Hematopoietic multipotent progenitor cell treated with erythropoietin and hydrocortisone succinate and interleukin-3 and kit ligand, for 4 days (in vitro differentiated cells): ENCODE results near the gene IMMP2L.
A peak's percentile ranks its signal among the peaks of the same experiment; 100 is the strongest.

Source experiments
- DNase-seq: peaks from one replicate; pipeline ENCODE4 v3.0.0-alpha.2; 2015

IMMP2L gene

GRCh38 chr7:111138193-111138569 lies 424.1 kb downstream of the IMMP2L start:
- peak; percentile 69 for DNase-seq

GRCh38 chr7:111137296-111138192 lies 424.7 kb downstream of the IMMP2L start:
- DNase-seq, result no peak

GRCh38 chr7:111132833-111133232 lies 429.5 kb downstream of the IMMP2L start:
- no peak for DNase-seq

- no peak for DNase-seq
Measured at GRCh38 chr7:111129435-111129834, 432.9 kb downstream of the IMMP2L start.

GRCh38 chr7:111126987-111127386 lies 435.3 kb downstream of the IMMP2L start:
- DNase-seq, result peak; percentile 25

- DNase-seq, result no peak
Measured at GRCh38 chr7:111115966-111116365, 446.3 kb downstream of the IMMP2L start.

- no peak for DNase-seq
Measured at GRCh38 chr7:111113263-111114017, 448.9 kb downstream of the IMMP2L start.

- no peak for DNase-seq
Measured at GRCh38 chr7:111112439-111112838, 449.9 kb downstream of the IMMP2L start.

- no peak for DNase-seq
Measured at GRCh38 chr7:111108496-111108895, 453.8 kb downstream of the IMMP2L start.

- DNase-seq, result no peak
Measured at GRCh38 chr7:111108000-111108399, 454.3 kb downstream of the IMMP2L start.

GRCh38 chr7:111107579-111107978 lies 454.7 kb downstream of the IMMP2L start:
- no peak for DNase-seq

GRCh38 chr7:111105269-111105668 lies 457.0 kb downstream of the IMMP2L start:
- DNase-seq, result no peak

- DNase-seq, result no peak
Measured at GRCh38 chr7:111104710-111105109, 457.6 kb downstream of the IMMP2L start.

GRCh38 chr7:111103678-111104274 lies 458.5 kb downstream of the IMMP2L start:
- DNase-seq, result no peak

GRCh38 chr7:111103136-111103535 lies 459.2 kb downstream of the IMMP2L start:
- no peak for DNase-seq

- no peak for DNase-seq
Measured at GRCh38 chr7:111101856-111102646, 460.2 kb downstream of the IMMP2L start.

GRCh38 chr7:111098926-111099250 lies 463.4 kb downstream of the IMMP2L start:
- DNase-seq, result no peak

- DNase-seq, result peak; percentile 76
Measured at GRCh38 chr7:111098011-111098925, 464.0 kb downstream of the IMMP2L start.

GRCh38 chr7:111096997-111097396 lies 465.3 kb downstream of the IMMP2L start:
- DNase-seq, result no peak

- no peak for DNase-seq
Measured at GRCh38 chr7:111094419-111094818, 467.9 kb downstream of the IMMP2L start.

- no peak for DNase-seq
Measured at GRCh38 chr7:111093496-111093895, 468.8 kb downstream of the IMMP2L start.
